Fibroblast of lung (primary cell): ENCODE results near the gene ATP13A2.

Experiments
- CTCF ChIP-seq, 2 donors: IDR thresholded peaks in 1 of 2; conservative IDR thresholded peaks in 1 of 2; 1 replicate in 1 of 2; 2 replicates in 1 of 2; pipeline ENCODE4 v1.5.1; 2011 to 2012; ENCODE audit warnings: low read length in 2 of 2, control low read depth in 1 of 2, inconsistent platforms in 1 of 2, low read depth in 1 of 2, mild to moderate bottlenecking in 1 of 2
- EZH2 ChIP-seq: IDR thresholded peaks from 2 replicates; pipeline ENCODE4 v1.5.1; 2012; ENCODE audit warnings: low read length, control low read depth, mild to moderate bottlenecking; ENCODE audit errors: missing control alignments

GRCh38 chr1:17020502-17020901, 8.8 kb upstream of the ATP13A2 start:
- TF ChIP-seq CTCF (conservative IDR thresholded peaks at IDR 0.05 in 1 of 2, IDR thresholded peaks at IDR 0.05 in 1 of 2; ENCODE audit: low read depth in 1 of 2, low read length in 2 of 2) (no peak), EZH2 (no peak)
